HG03097 (cell line): Measurements from ENCODE around the gene ESRRA.

ENCODE experiments used
- ATAC-seq: cut with Tn5 transposase; IDR thresholded peaks from one replicate; pipeline ENCODE4 v1.9.1; 2021; ENCODE audit not compliant: unreplicated experiment, low FRiP score

The ESRRA gene

GRCh38 chr11:64305075-64305690 lies at the start of gene ESRRA:
TSS of gene ESRRA (plus strand) at chr11:64305524. CDS start at chr11:64307180, 1,656 bp downstream.
- peak; percentile 71 for ATAC-seq

GRCh38 chr11:64256300-64256699 lies 49.0 kb upstream of the ESRRA start:
- ATAC-seq: no peak

- no peak for ATAC-seq
Observed at GRCh38 chr11:64258356-64258755, 47.0 kb upstream of the ESRRA start.

- no peak for ATAC-seq
Observed at GRCh38 chr11:64258946-64259532, 46.3 kb upstream of the ESRRA start.

GRCh38 chr11:64259533-64260067 lies 45.7 kb upstream of the ESRRA start:
- no peak for ATAC-seq

GRCh38 chr11:64260147-64260708 lies 45.1 kb upstream of the ESRRA start:
- no peak for ATAC-seq

- no peak for ATAC-seq
Observed at GRCh38 chr11:64261556-64262080, 43.7 kb upstream of the ESRRA start.

GRCh38 chr11:64262271-64263002 lies 42.9 kb upstream of the ESRRA start:
- ATAC-seq: no peak

GRCh38 chr11:64263021-64263946 lies 42.0 kb upstream of the ESRRA start:
- ATAC-seq: no peak

- ATAC-seq: no peak
Observed at GRCh38 chr11:64263947-64264317, 41.4 kb upstream of the ESRRA start.

- no peak for ATAC-seq
Observed at GRCh38 chr11:64264371-64264852, 40.9 kb upstream of the ESRRA start.

- ATAC-seq: no peak
Observed at GRCh38 chr11:64265176-64266160, 39.9 kb upstream of the ESRRA start.

GRCh38 chr11:64266339-64266738 lies 39.0 kb upstream of the ESRRA start:
- ATAC-seq: no peak

- ATAC-seq: no peak
Observed at GRCh38 chr11:64267207-64267945, 37.9 kb upstream of the ESRRA start.

GRCh38 chr11:64268025-64268892 lies 37.1 kb upstream of the ESRRA start:
- no peak for ATAC-seq

- peak; percentile 15 for ATAC-seq
Observed at GRCh38 chr11:64268893-64269539, 36.3 kb upstream of the ESRRA start.
